DND-41 (cell line): ENCODE measurements around the gene EPHA10.

Experiments used
- ATAC-seq: fragments of 200-7000 bp; cut with Tn5 transposase; 3 replicates; pipeline ENCODE4 v1.9.1; 2021; ENCODE audit warnings: low read depth; ENCODE audit not compliant: insufficient read depth
- DNase-seq: peaks from one replicate; pipeline ENCODE4 v3.0.0-alpha.2; 2020
- H2AFZ ChIP-seq: 2 replicates; pipeline ENCODE4 v1.6.0; 2012; ENCODE audit warnings: low read depth, low read length
- H3K27ac ChIP-seq: 2 replicates; pipeline ENCODE4 v1.5.1; 2012; ENCODE audit warnings: low read length, inconsistent platforms
- H3K27me3 ChIP-seq: fragments of 200-600 bp; sonication (generic); 2 replicates; pipeline ENCODE4 v1.6.0; 2012; ENCODE audit warnings: low read length, mild to moderate bottlenecking, inconsistent platforms; ENCODE audit not compliant: insufficient read depth, poor library complexity
- H3K36me3 ChIP-seq: 2 replicates; pipeline ENCODE4 v1.5.1; 2012; ENCODE audit warnings: low read length, inconsistent platforms; ENCODE audit not compliant: insufficient read depth
- H3K4me1 ChIP-seq: 2 replicates; pipeline ENCODE4 v1.5.1; 2012; ENCODE audit warnings: mild to moderate bottlenecking, low read length; ENCODE audit not compliant: insufficient read depth
- H3K4me2 ChIP-seq: 2 replicates; pipeline ENCODE4 v1.6.0; 2012; ENCODE audit warnings: mild to moderate bottlenecking, moderate library complexity, low read length, inconsistent platforms; ENCODE audit not compliant: insufficient read depth
- H3K4me3 ChIP-seq, 2 experiments: fragments of 200-600 bp in 1 of 2; shearing (Covaris generic) in 1 of 2; 2 replicates each; pipeline ENCODE4 v1.5.1; 2012 to 2016; ENCODE audit warnings: inconsistent platforms in 2 of 2, low read length in 2 of 2, mild to moderate bottlenecking in 2 of 2, low read depth in 1 of 2, moderate library complexity in 1 of 2
- H3K79me2 ChIP-seq: 2 replicates; pipeline ENCODE4 v1.6.0; 2012; ENCODE audit warnings: low read length, inconsistent platforms; ENCODE audit not compliant: insufficient read depth
- H3K9ac ChIP-seq: 2 replicates; pipeline ENCODE4 v1.6.0; 2012; ENCODE audit warnings: low read depth, mild to moderate bottlenecking, inconsistent platforms, low read length, moderate library complexity
- H3K9me3 ChIP-seq: 2 replicates; pipeline ENCODE4 v1.5.1; 2012; ENCODE audit warnings: low read length, moderate library complexity, mild to moderate bottlenecking, inconsistent platforms; ENCODE audit not compliant: insufficient read depth, severe bottlenecking
- H4K20me1 ChIP-seq: 2 replicates; pipeline ENCODE4 v1.6.0; 2012; ENCODE audit warnings: low read length; ENCODE audit not compliant: insufficient read depth
- EZH2 ChIP-seq: IDR thresholded peaks from 3 replicates; pipeline ENCODE4 v1.6.1; 2012; ENCODE audit warnings: borderline replicate concordance, low read depth, mild to moderate bottlenecking, moderate library complexity, low read length, inconsistent platforms; ENCODE audit not compliant: severe bottlenecking
- TF ChIP-seq, protein P1 (sequence below): IDR thresholded peaks from 2 replicates; pipeline ENCODE4 v1.5.1; 2012; ENCODE audit warnings: borderline replicate concordance, low read length, moderate library complexity, mild to moderate bottlenecking; ENCODE audit not compliant: poor library complexity, severe bottlenecking; ENCODE audit errors: extremely low read depth

Gene EPHA10

DNA sequence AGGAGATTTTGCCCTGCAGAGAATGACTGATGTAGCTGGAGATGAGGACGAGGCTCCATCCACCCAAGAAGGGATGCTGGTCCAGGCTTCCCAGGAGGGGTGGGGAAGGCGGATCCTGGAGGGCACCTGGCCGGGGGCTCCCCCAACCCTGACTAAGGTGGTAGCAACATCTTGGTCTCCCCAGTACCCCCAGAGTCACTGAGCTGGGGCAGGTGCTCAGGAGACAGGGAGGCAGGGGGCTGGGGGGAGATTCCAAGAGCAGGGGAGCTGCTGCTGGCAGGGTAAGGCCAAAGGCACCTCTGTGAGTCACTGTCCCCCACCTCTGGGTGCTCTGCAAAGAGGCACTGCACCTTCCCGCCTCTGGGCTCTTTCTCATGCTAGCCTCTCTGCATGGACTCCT lies 48.6 kb downstream of the EPHA10 start:
- no peak overlapping the region for H3K27ac ChIP-seq
- H3K9me3 ChIP-seq: no peaks in the 10 kb centered on the region
- TF ChIP-seq, protein P1, sequence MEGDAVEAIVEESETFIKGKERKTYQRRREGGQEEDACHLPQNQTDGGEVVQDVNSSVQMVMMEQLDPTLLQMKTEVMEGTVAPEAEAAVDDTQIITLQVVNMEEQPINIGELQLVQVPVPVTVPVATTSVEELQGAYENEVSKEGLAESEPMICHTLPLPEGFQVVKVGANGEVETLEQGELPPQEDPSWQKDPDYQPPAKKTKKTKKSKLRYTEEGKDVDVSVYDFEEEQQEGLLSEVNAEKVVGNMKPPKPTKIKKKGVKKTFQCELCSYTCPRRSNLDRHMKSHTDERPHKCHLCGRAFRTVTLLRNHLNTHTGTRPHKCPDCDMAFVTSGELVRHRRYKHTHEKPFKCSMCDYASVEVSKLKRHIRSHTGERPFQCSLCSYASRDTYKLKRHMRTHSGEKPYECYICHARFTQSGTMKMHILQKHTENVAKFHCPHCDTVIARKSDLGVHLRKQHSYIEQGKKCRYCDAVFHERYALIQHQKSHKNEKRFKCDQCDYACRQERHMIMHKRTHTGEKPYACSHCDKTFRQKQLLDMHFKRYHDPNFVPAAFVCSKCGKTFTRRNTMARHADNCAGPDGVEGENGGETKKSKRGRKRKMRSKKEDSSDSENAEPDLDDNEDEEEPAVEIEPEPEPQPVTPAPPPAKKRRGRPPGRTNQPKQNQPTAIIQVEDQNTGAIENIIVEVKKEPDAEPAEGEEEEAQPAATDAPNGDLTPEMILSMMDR: no peak
- no peak for TF ChIP-seq EZH2
- no peaks in the 10 kb centered on the region for H4K20me1 ChIP-seq
- no peak for ATAC-seq
- no peaks in the 10 kb centered on the region for H3K36me3 ChIP-seq
- H3K4me3 ChIP-seq: no peak overlapping the region
- H3K9ac ChIP-seq: no peak overlapping the region
- no peak overlapping the region for H3K4me2 ChIP-seq
- no peaks in the 10 kb centered on the region for H3K27me3 ChIP-seq
- no peak overlapping the region for H2AFZ ChIP-seq
- no peak for DNase-seq
- no peaks in the 10 kb centered on the region for H3K4me1 ChIP-seq
- no peaks in the 10 kb centered on the region for H3K79me2 ChIP-seq

DNA sequence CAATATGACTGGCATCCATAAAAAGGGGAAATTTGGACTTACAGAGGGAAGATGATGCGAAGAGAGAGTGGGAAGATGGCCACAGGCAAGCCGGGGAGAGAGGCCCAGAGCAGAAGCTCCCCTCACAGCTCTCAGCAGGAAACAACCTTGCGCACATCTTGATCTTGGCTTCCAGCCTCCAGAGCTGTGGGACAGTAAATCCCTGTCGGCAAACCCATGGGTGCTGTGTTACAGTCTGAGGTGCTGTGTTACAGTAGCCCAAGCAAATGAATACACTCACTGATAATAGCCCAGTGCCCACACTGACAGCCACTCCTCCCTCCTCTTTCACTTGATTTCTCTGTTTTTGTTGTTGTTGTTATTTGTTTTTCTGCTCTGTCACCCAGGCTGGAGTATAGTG lies 50.2 kb downstream of the EPHA10 start:
- Histone ChIP-seq H3K36me3 (peaks cover 6% of the 10 kb centered on the region), H3K27ac (no peak overlapping the region), H3K79me2 (no peaks in the 10 kb centered on the region), H3K4me2 (no peak overlapping the region), H3K9me3 (no peaks in the 10 kb centered on the region), H2AFZ (no peak overlapping the region), H3K9ac (no peak overlapping the region), H4K20me1 (no peaks in the 10 kb centered on the region), H3K4me3 (no peak overlapping the region), H3K27me3 (no peaks in the 10 kb centered on the region), H3K4me1 (no peaks in the 10 kb centered on the region)
- TF ChIP-seq EZH2: no peak
- TF ChIP-seq, protein P1: no peak
- no peak for DNase-seq
- no peak for ATAC-seq

DNA sequence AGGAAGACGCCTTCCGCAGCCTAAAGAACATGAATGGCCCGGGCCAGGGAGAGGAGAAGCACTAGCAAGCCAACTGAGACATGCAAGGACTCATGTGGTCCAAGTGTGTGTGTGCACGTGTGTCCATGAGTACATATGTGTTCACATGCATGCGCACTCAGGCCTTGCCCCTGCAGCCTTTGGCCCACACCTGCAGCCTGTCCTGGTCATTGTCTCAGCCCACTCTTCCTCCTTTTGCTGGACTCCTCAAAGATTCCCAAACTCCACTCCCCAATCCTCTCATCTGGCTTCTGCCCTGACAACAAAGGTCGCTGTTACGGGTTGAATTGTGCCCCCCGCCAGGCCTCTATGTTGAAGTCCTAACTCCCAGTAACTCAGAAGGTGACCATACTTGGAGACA lies 50.7 kb downstream of the EPHA10 start:
- ATAC-seq: no peak
- no peaks in the 10 kb centered on the region for H3K9me3 ChIP-seq
- no peak for TF ChIP-seq EZH2
- TF ChIP-seq, protein P1: no peak
- H3K4me3 ChIP-seq: no peak overlapping the region
- H2AFZ ChIP-seq: no peak overlapping the region
- H3K27me3 ChIP-seq: no peaks in the 10 kb centered on the region
- H3K9ac ChIP-seq: no peak overlapping the region
- H3K36me3 ChIP-seq: peaks cover 11% of the 10 kb centered on the region
- no peaks in the 10 kb centered on the region for H4K20me1 ChIP-seq
- no peaks in the 10 kb centered on the region for H3K4me1 ChIP-seq
- H3K4me2 ChIP-seq: no peak overlapping the region
- no peaks in the 10 kb centered on the region for H3K79me2 ChIP-seq
- no peak for DNase-seq
- H3K27ac ChIP-seq: no peak overlapping the region

DNA sequence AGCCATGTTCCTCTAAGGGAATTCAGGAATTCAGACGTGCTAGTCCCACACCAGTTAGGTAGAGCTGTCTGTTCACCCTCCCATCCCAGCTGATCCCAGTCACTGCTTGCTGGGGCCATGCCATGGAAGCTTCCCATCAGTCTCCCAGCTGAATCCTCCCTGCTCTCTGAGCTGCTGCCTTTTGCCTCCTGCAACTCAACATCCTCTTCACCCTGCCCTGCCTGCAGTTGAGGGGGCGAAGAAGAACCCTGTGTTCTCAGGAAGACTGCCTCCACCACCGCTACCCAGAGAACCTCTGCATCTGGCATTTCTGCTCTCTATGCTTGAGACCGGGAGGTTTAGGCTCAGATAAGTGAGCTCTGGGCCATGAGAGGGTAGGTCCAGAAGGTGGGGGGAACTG lies 56.4 kb downstream of the EPHA10 start:
- Histone ChIP-seq H3K9ac (no peak overlapping the region), H4K20me1 (no peaks in the 10 kb centered on the region), H3K36me3 (peaks cover 59% of the 10 kb centered on the region), H3K9me3 (no peaks in the 10 kb centered on the region), H2AFZ (no peak overlapping the region), H3K27ac (no peak overlapping the region), H3K27me3 (no peaks in the 10 kb centered on the region), H3K4me1 (no peaks in the 10 kb centered on the region), H3K4me2 (no peak overlapping the region), H3K79me2 (no peaks in the 10 kb centered on the region), H3K4me3 (no peak overlapping the region)
- no peak for ATAC-seq
- no peak for DNase-seq
- TF ChIP-seq, protein P1: no peak
- TF ChIP-seq EZH2: no peak
